Right lobe of liver (tissue), 4 donors: ENCODE measurements around the gene NOS3.

Experiments used
- POLR2A ChIP-seq: fragments of 450-650 bp; IDR thresholded peaks from one replicate; pipeline ENCODE4 v1.6.1; 2017; ENCODE audit warnings: antibody characterized with exemption, mild to moderate bottlenecking
- TF ChIP-seq, protein P1 (sequence below), 4 donors: fragments of 200-600 bp in 3 of 4; fragments of 450-650 bp in 1 of 4; IDR thresholded peaks; one replicate each; pipeline versions ENCODE4 v1.5.1 to v1.8.0; 2016 to 2022; ENCODE audit warnings: antibody characterized with exemption in 4 of 4, mild to moderate bottlenecking in 2 of 4
- donor health status: DM: no; HTN: no; CAD: no.
- donor health status: DM: no; HTN: no; CAD: no.
- donor health status: DM: no; HTN: yes; CAD: no.

DNA sequence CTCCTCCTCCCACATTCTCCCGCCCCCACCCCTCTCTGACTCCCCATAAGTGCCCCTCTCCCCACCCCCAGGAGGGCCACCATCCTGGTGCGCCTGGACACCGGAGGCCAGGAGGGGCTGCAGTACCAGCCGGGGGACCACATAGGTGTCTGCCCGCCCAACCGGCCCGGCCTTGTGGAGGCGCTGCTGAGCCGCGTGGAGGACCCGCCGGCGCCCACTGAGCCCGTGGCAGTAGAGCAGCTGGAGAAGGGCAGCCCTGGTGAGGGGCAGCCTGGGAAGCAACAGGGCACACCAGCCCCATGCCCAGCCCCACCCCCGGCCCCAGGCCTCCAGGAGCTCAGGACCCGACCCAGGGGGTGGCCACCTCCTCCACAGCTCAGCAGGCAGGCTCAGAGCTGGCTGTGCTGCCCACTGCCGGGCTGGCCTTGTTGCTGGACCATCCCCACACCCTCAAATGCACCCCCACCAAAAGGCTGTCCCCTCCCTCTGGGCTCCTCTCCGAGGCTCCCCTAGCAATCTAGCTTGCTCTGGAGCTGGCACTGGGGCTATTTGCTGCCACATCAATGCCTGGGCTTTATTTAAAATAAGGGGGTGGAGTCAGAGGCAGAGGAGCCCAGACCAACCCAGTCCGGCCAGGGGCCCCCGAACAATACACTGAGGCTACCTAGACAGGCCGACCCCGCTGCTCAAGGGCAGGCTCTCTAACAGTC is 18.7 kb downstream of the NOS3 start:
- no peak for TF ChIP-seq POLR2A
- TF ChIP-seq, protein P1, sequence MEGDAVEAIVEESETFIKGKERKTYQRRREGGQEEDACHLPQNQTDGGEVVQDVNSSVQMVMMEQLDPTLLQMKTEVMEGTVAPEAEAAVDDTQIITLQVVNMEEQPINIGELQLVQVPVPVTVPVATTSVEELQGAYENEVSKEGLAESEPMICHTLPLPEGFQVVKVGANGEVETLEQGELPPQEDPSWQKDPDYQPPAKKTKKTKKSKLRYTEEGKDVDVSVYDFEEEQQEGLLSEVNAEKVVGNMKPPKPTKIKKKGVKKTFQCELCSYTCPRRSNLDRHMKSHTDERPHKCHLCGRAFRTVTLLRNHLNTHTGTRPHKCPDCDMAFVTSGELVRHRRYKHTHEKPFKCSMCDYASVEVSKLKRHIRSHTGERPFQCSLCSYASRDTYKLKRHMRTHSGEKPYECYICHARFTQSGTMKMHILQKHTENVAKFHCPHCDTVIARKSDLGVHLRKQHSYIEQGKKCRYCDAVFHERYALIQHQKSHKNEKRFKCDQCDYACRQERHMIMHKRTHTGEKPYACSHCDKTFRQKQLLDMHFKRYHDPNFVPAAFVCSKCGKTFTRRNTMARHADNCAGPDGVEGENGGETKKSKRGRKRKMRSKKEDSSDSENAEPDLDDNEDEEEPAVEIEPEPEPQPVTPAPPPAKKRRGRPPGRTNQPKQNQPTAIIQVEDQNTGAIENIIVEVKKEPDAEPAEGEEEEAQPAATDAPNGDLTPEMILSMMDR (IDR thresholded peaks at IDR 0.05), result no peak
